Activated gamma-delta T cell treated with Interleukin-2 at 50 U/mL for 16 hours (primary cell): ENCODE data around the gene RPP25L.
A peak's percentile ranks its signal among the peaks of the same experiment; 100 is the strongest.

Experiments
- DNase-seq: peaks from one replicate; pipeline ENCODE4 v3.0.0-alpha.2; 2020

RPP25L gene

DNA sequence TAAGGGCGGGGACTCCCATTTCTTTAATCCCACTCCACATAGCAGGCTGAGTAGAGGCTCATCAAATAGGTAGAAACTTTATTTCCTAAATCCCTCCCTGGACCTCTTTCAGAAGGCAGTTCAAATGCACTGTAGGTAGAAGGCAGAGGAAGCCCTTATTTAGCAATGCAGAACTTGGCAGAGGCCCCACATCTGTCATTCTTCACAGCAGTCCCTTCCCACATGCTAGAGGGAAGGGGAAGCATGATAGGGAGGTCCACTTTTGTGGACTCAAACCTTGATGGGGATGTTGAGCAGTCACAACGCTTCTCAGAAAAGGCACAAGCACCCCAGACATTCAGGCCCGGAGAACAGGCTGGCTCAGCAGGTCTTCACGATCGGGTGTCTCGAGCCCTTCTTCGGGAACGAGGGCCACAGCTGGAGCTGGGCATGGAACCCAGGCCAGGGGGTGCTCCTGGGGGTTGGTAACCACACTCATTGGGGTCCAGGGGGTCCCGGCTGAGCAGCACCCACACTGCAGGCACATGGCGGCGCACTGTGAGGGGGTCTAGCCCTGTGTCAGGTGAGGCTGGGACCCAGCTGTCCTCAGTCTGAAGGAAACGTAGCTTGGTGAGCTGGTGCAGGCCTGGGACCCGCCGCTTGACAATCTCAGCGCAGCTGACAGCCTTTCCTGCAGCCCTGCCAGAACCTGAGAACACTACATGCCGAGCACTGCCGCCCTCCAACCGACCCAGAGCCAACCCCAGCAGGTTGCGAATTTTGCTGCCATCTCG, 1.3 kb downstream of the RPP25L start:
- no peak for DNase-seq

DNA sequence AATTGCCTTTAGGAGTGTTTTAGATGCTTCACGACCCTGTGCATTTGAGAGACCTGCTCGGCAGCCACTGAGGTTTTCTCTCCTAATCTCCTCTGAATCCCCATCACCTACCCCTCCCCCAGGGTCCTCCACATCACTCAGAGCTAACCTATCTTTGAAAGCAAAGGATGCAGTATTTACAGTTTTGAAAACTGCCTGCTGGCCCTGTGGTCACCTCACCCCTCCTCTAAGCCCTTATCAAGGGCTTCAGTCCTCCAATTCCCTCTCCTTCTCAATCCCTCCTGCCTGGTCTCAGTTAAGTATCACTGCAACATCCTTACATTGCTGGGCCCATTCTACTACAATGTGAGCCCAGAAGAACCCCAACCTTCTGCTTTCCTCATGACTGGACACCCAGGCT, 4.6 kb downstream of the RPP25L start:
- DNase-seq, result no peak

DNA sequence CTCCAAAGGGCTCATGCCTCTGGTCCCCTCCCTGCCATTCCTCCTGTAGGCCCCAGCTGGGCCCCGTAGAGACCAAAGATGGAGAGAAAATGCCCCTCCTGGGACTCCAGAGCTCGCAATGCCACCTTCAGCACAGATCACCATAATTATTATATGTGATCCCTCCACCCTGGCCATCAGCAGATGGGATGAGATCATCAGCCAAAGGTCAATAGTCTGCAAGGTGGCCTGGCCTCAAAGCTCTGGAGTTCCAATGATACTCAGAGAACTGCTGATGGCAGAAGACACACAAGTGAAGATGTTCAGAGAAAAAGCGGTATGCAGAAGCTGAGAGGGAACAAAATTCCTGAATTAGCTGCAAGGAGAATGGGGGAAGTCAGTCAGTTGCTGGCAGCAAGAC, 5.0 kb downstream of the RPP25L start:
- DNase-seq, result no peak

DNA sequence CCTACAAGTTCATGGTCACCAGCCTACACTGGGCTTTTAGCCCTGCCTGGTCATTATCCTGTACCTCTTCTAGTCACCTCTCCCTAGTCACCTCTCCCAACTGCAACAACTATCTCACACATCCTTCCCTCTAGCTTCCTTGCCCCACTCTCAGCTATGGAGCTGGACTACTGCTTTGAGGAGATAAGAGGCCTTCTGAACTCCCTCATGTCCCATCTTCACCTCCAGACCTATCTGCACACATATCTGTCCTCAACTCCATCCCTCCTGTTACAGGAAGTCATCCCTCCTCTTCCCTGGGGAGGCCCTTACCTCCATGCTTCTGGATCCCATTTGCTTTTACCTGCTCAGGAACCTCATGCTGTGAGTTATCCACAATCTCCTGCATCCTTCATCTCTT, 5.7 kb downstream of the RPP25L start:
- DNase-seq, result no peak

DNA sequence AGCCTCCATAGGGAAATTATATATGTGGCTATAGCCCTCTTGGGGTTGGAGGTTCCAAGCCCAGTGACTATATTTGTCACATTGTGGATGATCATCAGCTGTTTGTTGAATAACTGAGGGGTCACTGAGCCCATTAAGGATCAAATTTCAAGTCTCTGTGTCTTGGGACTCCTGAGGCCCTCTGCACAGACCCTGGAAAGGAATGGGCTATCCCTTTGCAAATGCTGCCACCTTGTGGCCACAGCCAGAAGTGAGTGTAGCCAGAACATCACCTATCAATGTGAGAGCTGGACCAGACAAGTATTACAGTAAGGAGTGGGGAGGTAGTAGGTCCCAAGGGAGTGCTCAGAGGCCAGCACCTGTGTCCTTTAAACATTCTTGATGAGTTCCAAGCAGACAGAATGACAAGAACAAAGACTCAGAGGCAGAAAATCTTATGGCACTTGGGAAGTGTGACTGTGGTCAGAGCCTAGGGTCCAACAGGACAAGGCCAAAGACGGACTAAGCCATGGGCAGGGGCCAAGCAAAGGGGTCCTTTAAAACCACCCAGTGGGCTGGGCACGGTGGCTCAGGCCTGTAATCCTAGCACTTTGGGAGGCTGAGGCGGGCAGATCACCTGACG, 8.2 kb downstream of the RPP25L start:
- peak; percentile 79 for DNase-seq

DNA sequence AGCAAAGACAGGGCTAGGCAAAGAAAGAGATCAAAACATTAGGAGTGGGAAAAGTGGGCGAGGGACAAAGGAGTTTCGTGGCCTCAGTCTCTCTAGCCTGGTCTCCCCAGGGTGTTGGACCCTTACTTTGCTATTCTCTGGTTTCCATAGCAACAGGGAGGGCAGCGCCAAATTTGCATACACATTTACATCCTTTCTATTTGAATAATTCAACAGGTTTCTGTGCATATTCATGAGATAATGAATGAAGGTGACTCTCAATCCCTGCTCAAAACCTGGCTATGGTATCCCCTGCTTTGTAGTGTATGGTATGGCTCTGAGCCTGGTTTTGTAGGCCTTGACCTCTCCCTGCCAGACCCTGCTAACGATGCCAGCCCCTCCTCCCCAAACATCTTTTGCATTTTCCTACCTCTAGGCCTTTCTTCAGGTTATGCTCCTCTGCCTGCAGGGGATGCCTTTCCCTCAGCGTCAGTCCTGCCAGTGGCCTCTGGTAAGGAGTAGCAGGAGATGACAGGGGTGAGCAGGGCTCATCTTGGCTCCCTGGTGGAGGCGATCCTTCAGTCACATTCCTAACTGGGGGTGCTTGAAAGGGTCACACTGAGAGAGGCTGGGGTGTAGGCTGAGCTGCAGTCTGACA, 9.8 kb downstream of the RPP25L start:
- no peak for DNase-seq

DNA sequence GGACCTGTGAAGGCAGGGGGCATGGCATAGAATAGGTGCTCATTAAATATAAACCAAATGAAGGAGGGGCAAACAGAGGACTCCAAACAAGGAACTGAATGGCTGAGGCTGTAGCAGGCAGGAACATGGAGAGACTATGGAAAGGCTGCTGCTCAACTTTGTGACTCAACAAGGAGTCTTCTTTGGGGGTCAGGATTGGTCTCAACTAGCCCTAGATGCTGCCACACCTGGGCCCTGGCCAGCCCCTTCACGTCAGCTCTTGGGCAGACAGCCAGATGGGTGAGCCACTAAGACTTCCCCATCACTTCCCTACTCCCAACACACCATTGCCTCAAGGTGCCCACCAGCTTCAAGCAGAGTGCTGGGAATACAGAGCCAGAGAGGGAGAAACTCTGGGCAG, 11.0 kb downstream of the RPP25L start:
- no peak for DNase-seq

DNA sequence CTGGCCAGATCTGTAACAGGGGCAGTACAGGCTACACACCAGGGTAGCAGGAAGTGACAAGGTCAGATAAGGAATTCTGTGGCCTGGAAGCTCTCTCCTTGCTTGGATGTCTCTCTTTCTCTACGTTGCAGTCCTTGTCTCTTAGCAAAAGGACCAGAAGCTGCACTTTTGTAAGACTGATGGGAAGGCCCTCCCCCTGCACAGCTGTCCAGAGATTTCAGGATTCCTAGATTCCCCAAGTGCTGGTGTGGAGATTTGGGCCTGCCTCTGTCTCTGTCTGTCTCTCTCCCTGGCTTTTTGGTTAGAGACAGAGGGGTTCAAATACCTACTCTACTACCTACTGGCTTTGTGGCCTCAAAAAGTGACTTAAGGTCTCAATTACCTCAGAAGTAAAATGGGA, 12.4 kb downstream of the RPP25L start:
- DNase-seq, result no peak

DNA sequence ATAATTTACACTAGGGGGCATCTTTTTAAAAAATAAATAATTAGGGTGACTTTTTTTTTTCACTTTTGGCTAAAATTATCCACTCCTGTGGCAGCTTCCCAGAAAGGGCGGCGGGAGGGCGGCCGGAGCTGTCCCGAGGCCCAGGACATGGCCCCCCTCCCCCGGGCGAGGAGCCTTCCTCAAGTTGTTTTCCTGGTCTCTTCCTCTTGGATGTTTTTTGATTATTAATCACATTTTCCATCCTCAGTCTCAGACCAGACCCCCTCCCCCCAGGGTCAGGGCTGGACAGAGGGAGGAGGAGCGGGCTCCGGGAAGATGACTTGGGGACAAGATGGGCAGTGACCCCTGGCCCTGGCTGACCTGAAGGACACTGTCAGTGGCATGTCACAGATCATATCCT, 17.7 kb downstream of the RPP25L start:
- DNase-seq, result no peak

DNA sequence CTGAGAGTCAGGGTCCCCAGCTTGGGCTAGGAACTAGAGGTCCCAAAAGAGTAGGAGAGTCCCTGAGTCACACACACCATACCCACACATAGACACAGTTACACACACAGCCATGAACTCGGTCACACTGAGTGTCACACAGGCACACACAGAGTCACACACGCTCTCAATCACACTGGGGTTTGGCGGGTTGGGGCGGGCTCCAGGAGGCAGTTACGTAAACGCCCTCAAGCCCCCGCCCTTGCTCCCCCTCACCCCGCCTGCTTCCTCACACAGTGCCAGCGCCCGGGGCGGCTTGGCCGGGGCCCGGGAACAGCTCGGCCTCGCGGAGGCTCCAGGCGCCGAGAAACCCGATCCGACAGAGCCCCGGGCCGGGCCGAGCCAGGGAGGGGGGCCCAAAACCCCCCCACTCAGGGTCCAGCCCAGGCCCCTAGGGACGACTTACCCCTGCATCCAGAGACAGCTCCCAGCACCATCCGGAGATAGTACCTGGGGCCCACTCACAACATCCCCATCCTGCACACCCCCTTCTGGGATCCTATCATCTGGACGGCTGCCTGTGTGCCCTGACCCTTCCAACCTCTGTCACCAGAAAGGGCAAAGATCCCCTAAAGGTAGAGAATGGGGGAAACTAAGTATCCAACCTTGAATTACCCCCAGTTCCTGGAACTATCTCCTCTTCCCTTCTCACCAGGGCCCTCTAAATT, 18.8 kb downstream of the RPP25L start:
- DNase-seq, result no peak

DNA sequence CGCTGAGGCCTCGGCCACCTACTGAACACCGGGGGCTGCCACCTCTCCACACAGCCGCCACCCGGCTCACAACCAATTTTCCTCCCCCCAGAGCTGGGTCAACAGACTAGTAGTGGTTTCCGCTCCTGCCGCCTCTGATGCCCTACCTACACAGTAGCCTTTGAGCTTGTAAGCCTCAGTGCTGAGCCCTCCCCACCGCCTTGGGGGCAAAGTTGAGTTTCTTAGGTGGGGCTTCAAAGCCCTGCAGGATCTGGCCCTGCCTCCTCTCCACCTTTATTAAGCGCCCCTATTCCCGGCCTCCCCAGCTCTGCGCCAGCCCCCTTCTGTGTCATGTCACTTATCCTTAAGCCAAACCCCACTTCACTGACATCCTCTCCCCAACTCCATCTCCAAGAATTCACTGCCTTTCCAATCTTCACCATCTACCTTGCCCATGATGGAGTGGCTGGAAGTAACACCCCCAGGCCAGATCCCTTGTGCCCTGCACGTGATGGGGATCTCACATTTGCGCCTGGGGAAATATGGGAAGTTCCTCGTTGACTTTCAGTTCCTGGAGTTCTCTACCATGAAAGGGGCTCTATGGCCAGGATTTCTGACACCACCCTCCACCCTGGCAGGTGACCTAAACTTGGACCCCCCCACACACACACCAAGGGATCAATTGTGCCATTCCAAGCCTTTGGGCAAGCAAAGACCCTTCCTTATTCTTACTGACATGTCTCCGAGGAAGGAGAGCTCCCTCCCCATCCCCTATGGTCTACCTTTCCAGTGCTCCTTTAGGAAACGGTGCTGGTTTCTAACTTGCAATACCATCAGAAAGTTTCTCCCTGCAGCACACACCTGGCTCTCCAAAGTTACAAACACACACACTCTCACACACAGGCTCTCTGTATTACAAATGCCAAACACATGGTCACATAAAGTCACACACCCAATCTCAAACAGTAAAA, 19.7 kb downstream of the RPP25L start:
- DNase-seq, result no peak

DNA sequence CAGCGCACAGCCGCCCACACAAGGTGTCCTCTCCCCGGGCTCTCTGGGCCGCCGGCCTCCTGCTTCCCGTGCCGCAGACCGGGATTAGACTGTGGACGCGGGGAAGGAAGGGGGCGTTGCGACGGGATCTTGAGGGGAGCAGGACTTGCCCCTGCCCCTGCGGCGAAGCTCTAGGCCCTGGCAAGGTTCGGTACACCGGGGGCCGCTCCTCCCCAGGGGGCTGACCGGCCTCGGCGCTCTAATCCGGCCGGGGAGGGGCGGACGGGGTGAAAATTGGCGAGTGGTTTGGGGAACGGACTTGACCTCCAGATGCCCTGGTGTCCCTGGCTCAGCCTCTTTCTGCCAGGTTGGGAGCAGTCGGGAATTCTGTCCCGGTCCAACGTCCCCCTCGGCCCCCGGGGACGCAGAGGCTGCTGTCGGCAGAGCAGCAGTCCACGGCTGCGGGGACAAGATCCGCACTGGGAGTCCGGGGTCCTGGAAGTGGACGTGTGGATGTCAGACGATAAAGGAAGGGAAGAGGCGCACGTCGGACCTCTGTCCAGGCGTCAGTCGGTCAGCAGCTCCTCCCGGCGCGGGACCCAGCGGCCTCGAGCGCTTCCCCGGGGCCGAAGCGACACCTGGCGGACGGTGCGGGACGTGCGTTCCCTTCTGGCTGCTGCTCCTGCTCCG, 20.5 kb downstream of the RPP25L start:
- DNase-seq, result peak; percentile 73

DNA sequence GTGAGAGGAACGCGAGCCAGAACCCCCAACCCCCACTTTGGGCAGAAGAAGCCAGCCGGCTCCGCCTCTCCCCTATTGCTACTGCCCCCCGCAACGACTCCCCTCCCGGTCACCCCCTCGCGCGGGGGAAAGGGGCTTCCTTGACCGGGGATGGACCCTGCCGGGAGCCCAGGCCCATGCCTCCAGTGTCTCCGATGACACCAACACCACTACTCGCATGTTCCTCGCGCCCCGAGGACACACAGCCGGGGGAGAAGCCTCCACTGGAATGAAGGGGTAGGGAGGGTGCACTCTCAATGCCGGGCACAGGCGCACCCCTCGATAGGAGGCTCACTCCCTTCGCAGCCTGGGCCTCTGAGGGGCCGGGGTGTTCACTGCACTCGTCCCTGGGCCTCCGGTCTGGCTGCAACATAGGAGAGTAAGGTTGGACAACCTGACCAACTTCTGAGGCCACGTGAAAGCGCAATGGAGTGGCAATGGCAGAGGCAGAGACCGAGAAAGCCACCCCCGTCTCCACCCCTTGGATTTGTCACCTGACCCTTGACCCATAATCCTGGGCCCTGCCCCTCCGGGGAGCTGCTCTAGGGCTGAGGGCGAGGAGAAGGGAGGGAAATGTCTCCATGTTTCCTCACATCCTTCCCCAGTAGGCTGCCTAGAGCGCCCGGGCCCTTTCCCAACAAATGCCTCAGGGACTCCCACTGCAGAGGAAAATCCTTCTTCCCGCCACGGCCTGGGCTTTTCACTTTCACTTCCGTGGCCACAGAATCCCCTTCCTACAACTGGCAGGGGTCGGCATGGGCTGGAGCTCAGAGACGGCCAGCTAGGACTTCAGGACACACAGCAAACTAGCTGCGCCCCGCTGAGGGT, 21.3 kb downstream of the RPP25L start:
- DNase-seq, result no peak

DNA sequence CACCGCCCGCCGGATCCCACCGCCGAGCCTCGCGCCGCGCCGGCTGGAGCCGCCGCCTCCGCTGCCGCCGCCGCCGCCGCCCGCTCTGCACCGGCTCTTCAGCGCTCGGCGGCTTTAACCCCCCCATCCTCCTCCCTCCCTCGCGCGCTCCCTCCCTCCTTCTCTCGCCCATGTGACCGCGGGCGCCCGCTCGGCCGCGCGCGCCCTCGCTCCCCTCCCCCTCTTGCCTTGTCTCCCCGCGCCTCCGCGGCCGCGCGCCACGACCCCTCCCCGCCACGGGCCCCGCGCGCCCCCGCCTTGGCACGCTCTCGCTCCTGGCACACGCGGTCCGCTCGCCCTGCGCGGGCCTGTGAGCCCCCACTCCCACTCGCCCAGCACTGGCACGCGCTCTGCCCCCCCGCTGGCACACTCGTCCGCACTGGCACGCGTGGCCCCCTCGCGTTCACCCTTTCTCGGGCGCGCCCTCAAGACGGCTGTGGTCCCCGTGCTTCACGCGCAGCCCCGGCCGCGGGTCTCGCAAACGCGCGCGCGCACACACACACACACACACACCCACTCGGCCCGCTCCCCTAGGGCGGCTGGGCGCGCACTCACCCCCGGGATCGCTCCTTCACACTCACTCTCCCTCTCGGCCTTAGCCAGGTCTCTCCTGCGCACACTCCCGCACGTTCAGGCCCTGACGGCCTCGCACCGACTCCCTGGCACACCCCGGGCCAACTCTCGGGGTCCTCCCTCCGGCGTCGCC, 22.1 kb downstream of the RPP25L start, which contains the start of gene CNTFR:
Gene CNTFR (minus strand): TSS at position 89 of the 745 bp plus-strand sequence. CDS start 20,743 bp downstream, outside the sequence.
- no peak for DNase-seq

DNA sequence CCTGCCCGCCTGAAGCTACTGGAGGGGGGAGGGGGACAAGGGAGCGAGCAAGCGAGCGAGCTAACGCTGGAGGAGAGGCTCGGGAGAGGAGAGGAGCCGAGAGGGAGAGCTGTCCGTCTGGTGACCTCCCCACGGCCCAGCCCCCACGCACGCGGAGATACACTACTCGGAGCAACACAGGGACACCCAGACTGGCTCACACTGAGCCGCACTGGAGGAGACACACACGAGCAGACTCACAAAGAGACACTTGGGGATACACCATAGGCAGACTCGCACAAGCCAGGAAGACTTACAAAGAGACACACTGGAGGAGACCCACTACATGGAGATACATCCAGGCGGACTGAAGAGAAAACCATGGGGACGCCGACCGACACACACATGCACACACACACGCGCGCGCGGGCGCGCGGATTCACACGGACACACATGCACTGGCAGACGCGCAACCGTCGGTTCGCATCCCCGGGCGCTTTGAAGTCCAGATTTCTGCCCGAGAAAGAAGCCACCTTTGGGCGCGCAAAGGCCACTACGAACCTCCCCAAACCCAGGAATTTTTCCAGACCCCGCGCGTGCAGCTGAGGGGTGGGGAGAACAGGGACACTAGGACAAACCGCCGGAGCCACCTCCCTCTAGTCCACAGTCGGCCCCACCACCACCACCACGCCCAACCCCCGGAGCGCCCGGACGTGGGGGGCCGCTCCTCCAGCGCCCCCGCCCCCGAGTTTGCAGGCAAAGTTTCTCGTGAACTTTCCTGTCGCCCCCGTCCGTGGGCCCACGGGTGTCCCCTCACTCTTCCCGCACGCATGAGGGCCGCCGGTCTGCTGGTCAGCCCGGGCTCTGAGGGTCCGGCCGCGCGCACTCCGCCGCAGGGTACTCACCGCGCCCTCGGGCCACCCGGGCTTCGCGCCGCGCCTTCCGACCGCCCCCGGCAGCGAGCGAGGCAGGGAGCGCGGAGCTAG, 22.9 kb downstream of the RPP25L start:
- DNase-seq, result no peak

DNA sequence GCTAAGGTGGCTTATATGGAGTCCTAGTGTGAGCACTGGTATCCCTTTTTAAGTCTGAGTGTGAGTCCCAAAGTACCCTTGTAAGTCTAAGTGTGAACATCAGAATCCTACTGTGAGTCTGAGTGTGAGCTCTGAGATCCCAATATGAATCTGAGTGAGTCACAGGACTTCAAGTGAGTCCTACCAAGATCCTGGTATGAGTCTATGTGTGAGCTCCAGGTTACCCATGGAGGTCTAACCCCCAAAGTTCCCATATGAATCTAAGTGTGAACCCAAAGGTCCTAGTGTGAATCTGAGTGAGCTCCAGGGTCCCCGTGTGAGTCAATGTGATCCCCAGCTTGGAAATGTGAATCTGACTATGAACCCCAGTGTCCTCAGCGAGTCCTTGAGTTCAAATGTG, 24.6 kb downstream of the RPP25L start:
- no peak for DNase-seq

DNA sequence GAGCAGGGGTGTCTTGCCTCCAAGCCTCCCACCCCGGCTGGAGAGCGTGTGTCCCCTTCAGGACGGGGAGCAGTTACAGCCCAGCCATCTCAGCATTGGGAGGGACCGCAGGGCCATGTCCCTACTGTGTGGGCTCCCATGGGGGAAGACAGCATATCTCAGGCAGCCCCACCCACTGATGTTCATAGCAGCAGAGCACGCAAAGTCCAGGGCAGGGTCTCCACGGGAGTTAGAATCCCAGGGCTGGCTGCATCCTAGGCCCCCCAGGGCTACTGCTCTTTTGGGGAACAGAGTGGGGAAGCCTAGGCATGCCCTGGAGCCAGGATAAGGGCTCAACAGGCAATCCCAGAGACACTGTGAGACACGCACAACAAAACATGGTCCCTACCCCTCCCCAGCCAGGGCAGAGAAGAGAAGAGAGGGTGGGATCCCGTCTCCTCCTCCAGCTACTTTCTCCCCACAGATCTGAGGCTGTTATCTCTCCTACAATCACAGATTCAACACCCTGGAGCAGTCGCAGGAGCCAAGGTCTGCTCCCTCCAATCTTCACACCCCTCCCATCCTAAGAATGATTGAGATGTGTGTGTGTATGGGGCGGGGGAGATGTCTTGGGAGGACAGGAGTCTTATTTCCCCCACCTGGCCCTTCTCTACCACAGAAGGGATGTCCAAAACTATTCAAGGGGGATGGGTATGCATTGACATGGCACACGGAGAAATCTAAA, 25.8 kb downstream of the RPP25L start:
- no peak for DNase-seq

DNA sequence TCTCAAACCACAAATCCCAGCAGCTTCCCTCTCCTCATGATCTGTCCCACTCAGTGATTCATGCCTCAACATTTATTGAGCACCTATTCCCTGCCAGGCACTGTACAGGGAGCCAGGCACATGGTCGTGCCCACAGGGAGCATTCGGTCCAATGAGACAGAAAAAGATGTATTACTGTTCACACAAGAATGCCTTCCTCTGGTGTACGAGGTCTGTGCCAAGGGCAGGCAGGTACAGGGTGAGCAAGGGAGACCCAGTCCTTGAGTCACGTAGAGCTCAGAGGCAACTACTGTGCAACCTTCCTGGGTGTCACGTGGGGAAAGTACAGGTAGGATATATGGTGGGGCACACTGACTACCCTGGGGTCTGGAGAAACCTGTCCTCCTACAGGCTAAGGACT, 26.9 kb downstream of the RPP25L start:
- no peak for DNase-seq
